ENCODE data around the gene IFNAR2.

IFNAR2 gene

GRCh38 chr21:33267250-33267649, 37.5 kb downstream of the IFNAR2 start:
- DNase-seq (ENCODE audit: low read depth), result no peak

GRCh38 chr21:33268393-33268736, 38.6 kb downstream of the IFNAR2 start:
- no peak for DNase-seq (ENCODE audit: low read depth)

- DNase-seq (ENCODE audit: low read depth), result no peak
These were observed 39.2 kb downstream of the IFNAR2 start for GRCh38 chr21:33268737-33269441.

- DNase-seq (ENCODE audit: low read depth), result no peak
These were observed 41.2 kb downstream of the IFNAR2 start for GRCh38 chr21:33270986-33271385.

- no peak for DNase-seq (ENCODE audit: low read depth)
These were observed 43.3 kb downstream of the IFNAR2 start for GRCh38 chr21:33273044-33273443.

GRCh38 chr21:33278721-33279120, 49.0 kb downstream of the IFNAR2 start:
- no peak for DNase-seq (ENCODE audit: low read depth)

- DNase-seq (ENCODE audit: low read depth), result no peak
These were observed 49.6 kb downstream of the IFNAR2 start for GRCh38 chr21:33279330-33279820.

Data from HS-27A (cell line).